IPS-15b (cell line): ENCODE data around the gene PCDH1.
A peak's percentile ranks its signal among the peaks of the same experiment; 100 is the strongest.

Source experiments
- H3K27me3 ChIP-seq: one replicate; pipeline ENCODE4 v1.6.1; 2013; ENCODE audit warnings: low read length; ENCODE audit not compliant: control insufficient read depth, insufficient read depth
- H3K36me3 ChIP-seq: one replicate; pipeline ENCODE4 v1.6.1; 2013; ENCODE audit warnings: low read length; ENCODE audit not compliant: control insufficient read depth, insufficient read depth
- H3K4me1 ChIP-seq: one replicate; pipeline ENCODE4 v1.6.1; 2013; ENCODE audit warnings: mild to moderate bottlenecking, low read length; ENCODE audit not compliant: control insufficient read depth, insufficient read depth
- H3K4me3 ChIP-seq: one replicate; pipeline ENCODE4 v1.5.1; 2013; ENCODE audit warnings: low read depth, low read length
- H3K9ac ChIP-seq: one replicate; pipeline ENCODE4 v1.6.1; 2013; ENCODE audit warnings: low read depth, mild to moderate bottlenecking, low read length
- H3K9me3 ChIP-seq: one replicate; pipeline ENCODE4 v1.6.1; 2013; ENCODE audit warnings: mild to moderate bottlenecking, low read length; ENCODE audit not compliant: control insufficient read depth, insufficient read depth

The PCDH1 gene

GRCh38 chr5:141816598-141817399 is 61.4 kb downstream of the PCDH1 start:
- peak overlapping the region; percentile 33 for H3K4me3 ChIP-seq
- H3K9me3 ChIP-seq, result no peaks in the 10 kb centered on the region
- H3K9ac ChIP-seq, result no peak overlapping the region
- peaks cover 45% of the 10 kb centered on the region for H3K4me1 ChIP-seq
- peaks cover 9% of the 10 kb centered on the region for H3K27me3 ChIP-seq
- H3K36me3 ChIP-seq, result no peaks in the 10 kb centered on the region

- Histone ChIP-seq H3K9me3 (no peaks in the 10 kb centered on the region), H3K9ac (no peak overlapping the region), H3K4me3 (no peak overlapping the region), H3K27me3 (peaks cover 11% of the 10 kb centered on the region), H3K36me3 (no peaks in the 10 kb centered on the region), H3K4me1 (peaks cover 43% of the 10 kb centered on the region)
These were observed 62.4 kb downstream of the PCDH1 start for GRCh38 chr5:141815796-141816180.

GRCh38 chr5:141815051-141815795 is 63.0 kb downstream of the PCDH1 start:
- Histone ChIP-seq H3K9me3 (no peaks in the 10 kb centered on the region), H3K36me3 (no peaks in the 10 kb centered on the region), H3K27me3 (peaks cover 16% of the 10 kb centered on the region), H3K4me1 (peaks cover 43% of the 10 kb centered on the region), H3K4me3 (no peak overlapping the region), H3K9ac (no peak overlapping the region)

GRCh38 chr5:141814064-141814964 is 63.9 kb downstream of the PCDH1 start:
- no peaks in the 10 kb centered on the region for H3K9me3 ChIP-seq
- H3K36me3 ChIP-seq, result no peaks in the 10 kb centered on the region
- H3K9ac ChIP-seq, result no peak overlapping the region
- H3K4me1 ChIP-seq, result peaks cover 43% of the 10 kb centered on the region
- no peak overlapping the region for H3K4me3 ChIP-seq
- peaks cover 19% of the 10 kb centered on the region for H3K27me3 ChIP-seq

GRCh38 chr5:141812512-141812911 is 65.7 kb downstream of the PCDH1 start:
- no peak overlapping the region for H3K9ac ChIP-seq
- peaks cover 19% of the 10 kb centered on the region for H3K27me3 ChIP-seq
- H3K4me3 ChIP-seq, result no peak overlapping the region
- H3K36me3 ChIP-seq, result no peaks in the 10 kb centered on the region
- H3K9me3 ChIP-seq, result no peaks in the 10 kb centered on the region
- peaks cover 40% of the 10 kb centered on the region for H3K4me1 ChIP-seq

GRCh38 chr5:141811287-141812155 is 66.7 kb downstream of the PCDH1 start:
- peaks cover 40% of the 10 kb centered on the region for H3K4me1 ChIP-seq
- H3K36me3 ChIP-seq, result no peaks in the 10 kb centered on the region
- no peak overlapping the region for H3K9ac ChIP-seq
- no peaks in the 10 kb centered on the region for H3K9me3 ChIP-seq
- peak overlapping the region; percentile 45 for H3K4me3 ChIP-seq
- H3K27me3 ChIP-seq, result peaks cover 19% of the 10 kb centered on the region

GRCh38 chr5:141810702-141811101 is 67.5 kb downstream of the PCDH1 start:
- Histone ChIP-seq H3K36me3 (no peaks in the 10 kb centered on the region), H3K9me3 (no peaks in the 10 kb centered on the region), H3K4me3 (no peak overlapping the region), H3K4me1 (peaks cover 36% of the 10 kb centered on the region), H3K9ac (no peak overlapping the region), H3K27me3 (peaks cover 19% of the 10 kb centered on the region)

- H3K9me3 ChIP-seq, result no peaks in the 10 kb centered on the region
- peaks cover 25% of the 10 kb centered on the region for H3K4me1 ChIP-seq
- no peak overlapping the region for H3K9ac ChIP-seq
- H3K36me3 ChIP-seq, result no peaks in the 10 kb centered on the region
- H3K4me3 ChIP-seq, result no peak overlapping the region
- peaks cover 19% of the 10 kb centered on the region for H3K27me3 ChIP-seq
These were observed 68.7 kb downstream of the PCDH1 start for GRCh38 chr5:141809380-141810096.

GRCh38 chr5:141808857-141809256 is 69.4 kb downstream of the PCDH1 start:
- H3K27me3 ChIP-seq, result peaks cover 19% of the 10 kb centered on the region

GRCh38 chr5:141807732-141808131 is 70.5 kb downstream of the PCDH1 start:
- Histone ChIP-seq H3K9me3 (no peaks in the 10 kb centered on the region), H3K4me3 (no peak overlapping the region), H3K36me3 (no peaks in the 10 kb centered on the region), H3K4me1 (peaks cover 30% of the 10 kb centered on the region), H3K27me3 (peaks cover 14% of the 10 kb centered on the region), H3K9ac (no peak overlapping the region)

More at GRCh38 chr5:141808857-141809256, 69.4 kb downstream of the PCDH1 start:
- Histone ChIP-seq H3K4me1 (peaks cover 26% of the 10 kb centered on the region), H3K9me3 (no peaks in the 10 kb centered on the region), H3K9ac (no peak overlapping the region), H3K36me3 (no peaks in the 10 kb centered on the region), H3K4me3 (no peak overlapping the region)
